Adrenal gland (tissue), 12 donors: ENCODE results near the gene SLMAP. TPM values are rescaled to one million over a fixed set of nuclear protein-coding genes. Genes with fewer than 3 reads are reported as not detected.

ENCODE experiments used
- DNase-seq, 7 donors: peaks; one replicate each; pipeline ENCODE4 v3.0.0-alpha.2; 2019 to 2020
- H3K27ac ChIP-seq, 5 donors: fragments of 200-600 bp; sonication (generic) in 4 of 5; 1 replicate in 3 of 5; 2 replicates in 2 of 5; pipeline versions ENCODE4 v1.5.1 to v1.8.0; 2016 to 2020; ENCODE audit warnings: mild to moderate bottlenecking in 1 of 5
- H3K27me3 ChIP-seq: fragments of 200-600 bp; 2 replicates; pipeline ENCODE4 v1.8.0; 2021
- H3K36me3 ChIP-seq, 2 donors: fragments of 200-600 bp; replicated peaks in 1 of 2; 1 replicate in 1 of 2; 2 replicates in 1 of 2; pipeline versions ENCODE4 v1.5.1 to v1.8.0; 2018 to 2022
- H3K4me1 ChIP-seq, 2 donors: fragments of 200-600 bp; replicated peaks in 1 of 2; 1 replicate in 1 of 2; 2 replicates in 1 of 2; pipeline versions ENCODE4 v1.5.1 to v1.8.0; 2018 to 2021
- H3K4me3 ChIP-seq, 4 donors: fragments of 200-600 bp; sonication (generic) in 3 of 4; one replicate each; pipeline ENCODE4 v1.5.1; 2016 to 2018
- H3K9me3 ChIP-seq, 3 donors: fragments of 200-600 bp; sonication (generic) in 1 of 3; replicated peaks in 1 of 3; 1 replicate in 2 of 3; 2 replicates in 1 of 3; pipeline versions ENCODE4 v1.5.1 to v1.8.0; 2016 to 2021
- CTCF ChIP-seq, 6 experiments: fragments of 450-650 bp in 4 of 6; fragments of 200-600 bp in 2 of 6; sonication (generic) in 1 of 6; IDR thresholded peaks; 1 replicate in 5 of 6; 2 replicates in 1 of 6; pipeline versions ENCODE4 v1.5.1 to v1.8.0; 2016 to 2021; ENCODE audit warnings: antibody characterized with exemption in 6 of 6, mild to moderate bottlenecking in 2 of 6, moderate library complexity in 1 of 6
- POLR2A ChIP-seq, 2 donors: fragments of 450-650 bp; IDR thresholded peaks; one replicate each; pipeline ENCODE4 v1.6.1; 2017; ENCODE audit warnings: antibody characterized with exemption in 2 of 2, mild to moderate bottlenecking in 2 of 2, moderate library complexity in 1 of 2
- WGBS, 4 donors: extraction: QIAGEN DNeasy Blood & Tissue Kit in 2 of 4; methylation state at CpG; one replicate each; pipeline versions ENCODE4 v1.1.5 to v1.1.7; 2013 to 2017; 5-methylcytosine and 5-hydroxymethylcytosine counted together
- intact Hi-C, 2 donors: fragments of 100-400 bp; cut with DNase I; formaldehyde crosslinking; loops; one replicate each; pipeline versions ENCODE4 v1.14.1 to v1.15.0; 2022 to 2023
- polyA plus RNA-seq, 3 donors: library from polyadenylated mRNA; stranded (reverse); fragments of 200-250 nt in 2 of 3; fragments of 350-450 nt in 1 of 3; fragmentation: Illumina TruSeq in 1 of 3; extraction: RNeasy Lipid Tissue Mini Kit (QIAGEN cat#74804) in 1 of 3; gene quantifications; one replicate each; pipeline ENCODE4 v1.2.3, GENCODE V29; 2013 to 2014
- total RNA-seq, 9 donors: library from RNA; depleted of rRNA in 4 of 9; stranded (reverse); fragments of >200 nt in 4 of 9; fragments of 120-200 nt in 1 of 9; fragmentation: NEBNext Ultra II Directional in 1 of 9; extraction: Animal tissue kit (Norgen Biotek cat#: 25700) in 1 of 9; gene quantifications; one replicate each; pipeline versions ENCODE4 v1.1.0 to v1.2.4, GENCODE V29; 2013 to 2023
- donor health status: healthy with polysubstance abuse.
- donor health status: Bipolar disorder and iron deficiency.
- donor health status: DM: yes; HTN: yes; CAD: no.
- donor health status: DM: no; HTN: no; CAD: no.
- donor health status: DM: no; HTN: no; CAD: no.
- donor health status: DM: yes; HTN: yes; CAD: no.

The SLMAP gene
- total and polyA plus RNA-seq, 12 donors: 18.9 to 134 (median 87.5) TPM

- TF ChIP-seq POLR2A (IDR thresholded peaks at IDR 0.05): no peak
- TF ChIP-seq CTCF (IDR thresholded peaks at IDR 0.05): no peak
- H3K36me3 ChIP-seq: no peaks in the 10 kb centered on the region
- H3K27ac ChIP-seq: no peak overlapping the region
- no peaks in the 10 kb centered on the region for H3K27me3 ChIP-seq
- no peak overlapping the region for H3K4me3 ChIP-seq
- no peaks in the 10 kb centered on the region for H3K9me3 ChIP-seq
- DNase-seq: no peak
- intact Hi-C loops: no loop called here
- H3K4me1 ChIP-seq: peaks cover 17 to 40% of the 10 kb centered on the region in 2 donors
Measured at GRCh38 chr3:57818772-57819171, 62.7 kb downstream of the SLMAP start.

DNA sequence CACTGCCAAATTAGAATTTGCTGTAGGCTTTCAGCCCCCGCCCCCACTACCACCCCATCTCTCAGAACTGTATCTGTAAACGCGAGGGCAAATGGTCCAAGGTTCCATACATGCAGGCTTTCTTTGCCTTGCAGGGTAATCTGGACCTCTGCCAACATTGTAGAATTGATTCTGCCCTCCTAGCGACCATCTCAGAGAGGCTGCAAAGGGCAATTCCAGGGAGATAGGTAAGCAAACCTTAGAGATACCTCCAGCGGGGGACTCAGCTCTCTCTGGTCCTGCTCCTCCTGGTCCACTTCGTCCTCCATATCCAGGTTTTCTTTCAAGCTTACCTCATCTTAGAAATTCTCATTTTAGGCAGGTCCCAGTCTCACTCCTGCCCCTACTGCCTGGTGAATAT lies 64.4 kb downstream of the SLMAP start:
- Histone ChIP-seq H3K27me3 (no peaks in the 10 kb centered on the region), H3K9me3 (no peaks in the 10 kb centered on the region), H3K4me3 (no peak overlapping the region), H3K27ac (no peak overlapping the region), H3K36me3 (no peaks in the 10 kb centered on the region), H3K4me1 (peaks cover 23 to 48% of the 10 kb centered on the region in 2 donors)
- 84 to 90% (median 89%) methylated on average over 6 of the region's 6 CpGs for WGBS, 4 donors
- no peak for DNase-seq
- intact Hi-C loops: loop anchor here (5.0 to 10.0 kb wide), 2 partner anchors 63 to 66 kb away; partner anchors contain the start of gene SLMAP (in 2 of the 2)
- TF ChIP-seq POLR2A (IDR thresholded peaks at IDR 0.05) (no peak), CTCF (IDR thresholded peaks at IDR 0.05) (no peak)

DNA sequence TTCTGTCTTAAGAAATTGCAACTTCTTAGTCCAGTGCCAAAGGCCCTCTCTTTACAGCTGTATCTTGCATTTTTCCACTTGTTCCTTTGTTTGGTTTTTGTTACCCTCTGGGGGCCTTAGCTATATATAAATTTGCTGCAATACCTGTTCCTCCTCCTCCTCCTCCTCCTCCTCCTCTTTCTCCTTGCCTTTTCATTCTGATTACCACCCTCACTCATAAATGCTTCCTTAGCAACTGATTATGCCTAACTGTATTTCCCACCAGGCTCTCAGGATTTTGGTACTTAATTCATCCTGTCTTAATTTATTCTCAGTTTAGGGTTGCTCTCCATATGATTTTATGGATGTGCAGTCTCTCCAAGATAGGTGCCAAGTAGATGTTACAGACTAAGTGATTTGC lies 65.7 kb downstream of the SLMAP start:
- H3K4me1 ChIP-seq: peaks cover 33 to 57% of the 10 kb centered on the region in 2 donors
- no peak for TF ChIP-seq CTCF (IDR thresholded peaks at IDR 0.05)
- no peak for TF ChIP-seq POLR2A (IDR thresholded peaks at IDR 0.05)
- intact Hi-C loops: loop anchor here (5.0 to 10.0 kb wide), 2 partner anchors 64 to 67 kb away; partner anchors contain the start of gene SLMAP (in 2 of the 2)
- H3K36me3 ChIP-seq: no peaks in the 10 kb centered on the region
- no peaks in the 10 kb centered on the region for H3K27me3 ChIP-seq
- no peaks in the 10 kb centered on the region for H3K9me3 ChIP-seq
- no peak overlapping the region for H3K27ac ChIP-seq
- no peak for DNase-seq
- H3K4me3 ChIP-seq: no peak overlapping the region

- H3K4me1 ChIP-seq: peaks cover 42 to 58% of the 10 kb centered on the region in 2 donors
- no peak overlapping the region for H3K4me3 ChIP-seq
- no peaks in the 10 kb centered on the region for H3K9me3 ChIP-seq
- H3K27me3 ChIP-seq: no peaks in the 10 kb centered on the region
- TF ChIP-seq CTCF (IDR thresholded peaks at IDR 0.05) (no peak), POLR2A (IDR thresholded peaks at IDR 0.05) (no peak)
- no peak for DNase-seq
- no peaks in the 10 kb centered on the region for H3K36me3 ChIP-seq
- intact Hi-C loops: loop anchor here (5.0 to 10.0 kb wide), 2 partner anchors 65 to 68 kb away; partner anchors contain the start of gene SLMAP (in 2 of the 2)
- H3K27ac ChIP-seq: no peak overlapping the region
Measured at GRCh38 chr3:57822686-57823085, 66.6 kb downstream of the SLMAP start.
